SK-N-SH treated with all-trans-retinoic acid at 6 μM for 48 hours (cell line): ENCODE data around the gene GOLGA8B.
"Not testable (repeated sequence)": the region's sequence is repeated elsewhere in the genome, so short reads cannot be mapped to it uniquely, and the experiment has no call there.

Experiments used
- ATAC-seq: fragments of 200-7000 bp; cut with Tn5 transposase; 3 replicates; pipeline ENCODE4 v1.9.1; 2020; ENCODE audit warnings: mild to moderate bottlenecking, moderate library complexity
- ARNTL ChIP-seq: fragments of 450-650 bp; formaldehyde crosslinking; IDR thresholded peaks from 2 replicates; pipeline ENCODE4 v1.5.0; 2020; ENCODE audit warnings: low read depth, mild to moderate bottlenecking, moderate library complexity, borderline replicate concordance
- BACH2 ChIP-seq: fragments of 250-450 bp; sonication (Bioruptor Pico); IDR thresholded peaks from 2 replicates; pipeline ENCODE4 v1.9.0; 2021; ENCODE audit warnings: mild to moderate bottlenecking, borderline replicate concordance
- CSRNP3 ChIP-seq: fragments of 250-450 bp; sonication (Bioruptor Pico); IDR thresholded peaks from 2 replicates; pipeline ENCODE4 v1.5.1; 2021; ENCODE audit warnings: mild to moderate bottlenecking, moderate library complexity
- ISL1 ChIP-seq: fragments of 250-450 bp; sonication (Bioruptor Pico); IDR thresholded peaks from 2 replicates; pipeline ENCODE4 v2.1.2; 2022; ENCODE audit warnings: mild to moderate bottlenecking, moderate library complexity
- PATZ1 ChIP-seq: fragments of 250-450 bp; sonication (Bioruptor Pico); IDR thresholded peaks from 2 replicates; pipeline ENCODE4 v1.8.0; 2020; ENCODE audit warnings: mild to moderate bottlenecking, moderate library complexity, borderline replicate concordance
- POU6F1 ChIP-seq: fragments of 250-450 bp; sonication (Bioruptor Pico); IDR thresholded peaks from 2 replicates; pipeline ENCODE4 v1.8.0; 2021; ENCODE audit warnings: low read depth, mild to moderate bottlenecking, moderate library complexity, borderline replicate concordance
- PPARA ChIP-seq: fragments of 250-450 bp; sonication (Bioruptor Pico); IDR thresholded peaks from 2 replicates; pipeline ENCODE4 v1.5.0; 2020; ENCODE audit warnings: mild to moderate bottlenecking, borderline replicate concordance
- RARB ChIP-seq: fragments of 250-450 bp; sonication (Bioruptor Pico); IDR thresholded peaks from 2 replicates; pipeline ENCODE4 v1.8.0; 2021; ENCODE audit warnings: mild to moderate bottlenecking, moderate library complexity
- SNAI2 ChIP-seq: fragments of 250-450 bp; sonication (Bioruptor Pico); IDR thresholded peaks from 2 replicates; pipeline ENCODE4 v1.5.0; 2020; ENCODE audit warnings: mild to moderate bottlenecking, moderate library complexity
- TCF4 ChIP-seq: fragments of 250-450 bp; sonication (Bioruptor Pico); IDR thresholded peaks from 2 replicates; pipeline ENCODE4 v1.8.0; 2021; ENCODE audit warnings: mild to moderate bottlenecking, moderate library complexity, borderline replicate concordance
- TOX ChIP-seq: fragments of 250-450 bp; sonication (Bioruptor Pico); IDR thresholded peaks from 2 replicates; pipeline ENCODE4 v1.8.0; 2021; ENCODE audit warnings: mild to moderate bottlenecking, moderate library complexity, borderline replicate concordance
- TSHZ2 ChIP-seq: fragments of 250-450 bp; sonication (Bioruptor Pico); IDR thresholded peaks from 2 replicates; pipeline ENCODE4 v1.5.0; 2020; ENCODE audit warnings: mild to moderate bottlenecking, moderate library complexity
- ZC3H10 ChIP-seq: fragments of 250-450 bp; sonication (Bioruptor Pico); IDR thresholded peaks from 2 replicates; pipeline ENCODE4 v1.5.1; 2021; ENCODE audit warnings: mild to moderate bottlenecking, moderate library complexity
- ZFP30 ChIP-seq: fragments of 450-650 bp; formaldehyde crosslinking; IDR thresholded peaks from 2 replicates; pipeline ENCODE4 v1.5.0; 2022; ENCODE audit warnings: mild to moderate bottlenecking, moderate library complexity
- ZNF565 ChIP-seq: fragments of 450-650 bp; formaldehyde crosslinking; conservative IDR thresholded peaks from 2 replicates; pipeline ENCODE4 v1.5.0; 2020; ENCODE audit warnings: low read depth, mild to moderate bottlenecking, moderate library complexity

The GOLGA8B gene

GRCh38 chr15:34583399-34584329 lies at the start of gene GOLGA8B:
TSS of gene GOLGA8B (minus strand) at chr15:34583651. CDS start at chr15:34535912, 47,739 bp downstream.
- ATAC-seq = peak; percentile 70
- TF ChIP-seq BACH2 (CRISPR knock-in tag) = no peak
- no peak for TF ChIP-seq ISL1 (CRISPR knock-in tag)
- no peak for TF ChIP-seq POU6F1
- no peak for TF ChIP-seq ARNTL (CRISPR knock-in tag)
- TF ChIP-seq RARB (CRISPR knock-in tag) = no peak
- no peak for TF ChIP-seq CSRNP3 (CRISPR knock-in tag)
- TF ChIP-seq ZC3H10 (CRISPR knock-in tag) = no peak
- TF ChIP-seq TSHZ2 (CRISPR knock-in tag) = no peak
- TF ChIP-seq TOX (CRISPR knock-in tag) = no peak
- TF ChIP-seq TCF4 (CRISPR knock-in tag) = no peak
- TF ChIP-seq ZNF565 (CRISPR knock-in tag) = no peak
- TF ChIP-seq PPARA (CRISPR knock-in tag) = no peak
- no peak for TF ChIP-seq ZFP30 (CRISPR knock-in tag)

- not testable (repeated sequence) for ATAC-seq
Observed at GRCh38 chr15:34633165-34633564, 49.7 kb upstream of the GOLGA8B start.

GRCh38 chr15:34628577-34629152 lies 45.2 kb upstream of the GOLGA8B start:
- ATAC-seq = no peak
- TF ChIP-seq ZFP30 (CRISPR knock-in tag) (no peak), ISL1 (CRISPR knock-in tag) (0 out of 2 replicates have a peak, but pooled peaks have one; percentile 27)

- no peak for ATAC-seq
- TF ChIP-seq ZFP30 (CRISPR knock-in tag) = no peak
- TF ChIP-seq ZNF565 (CRISPR knock-in tag) = no peak
- TF ChIP-seq TSHZ2 (CRISPR knock-in tag) = no peak
- no peak for TF ChIP-seq PATZ1 (CRISPR knock-in tag)
- no peak for TF ChIP-seq ZC3H10 (CRISPR knock-in tag)
- TF ChIP-seq PPARA (CRISPR knock-in tag) = no peak
- no peak for TF ChIP-seq POU6F1
- TF ChIP-seq ISL1 (CRISPR knock-in tag) = no peak
- TF ChIP-seq SNAI2 (CRISPR knock-in tag) = no peak
- TF ChIP-seq, all 23 proteins: peak for 0
Observed at GRCh38 chr15:34625007-34625406, 41.6 kb upstream of the GOLGA8B start.
